AG04449 (cell line): Measurements from ENCODE around the gene OSBPL3.

Experiments used
- CTCF ChIA-PET: fragments of 350-600 bp; formaldehyde crosslinking; extraction: SDS; loops from one replicate; lab custom pipeline; 2021; ENCODE audit warnings: antibody characterized with exemption; lab: Yijun Ruan, JAX
- POLR2A ChIA-PET: fragments of 400-600, 350-600 bp; formaldehyde crosslinking; extraction: SDS; loops from one replicate; lab custom pipeline; 2020; ENCODE audit warnings: antibody characterized with exemption, inconsistent platforms; lab: Yijun Ruan, JAX
- DNase-seq: peaks from one replicate; pipeline ENCODE4 v3.0.0-alpha.2; 2010; ENCODE audit warnings: low read depth, low spot score
- H3K4me3 ChIP-seq: 2 replicates; pipeline ENCODE4 v1.5.1; 2011; ENCODE audit warnings: low read depth, mild to moderate bottlenecking, control low read depth, low read length
- TF ChIP-seq, protein P1 (sequence below): IDR thresholded peaks from one replicate; pipeline ENCODE4 v1.5.1; 2011; ENCODE audit warnings: mild to moderate bottlenecking, moderate library complexity, low read length, control low read depth, inconsistent platforms; ENCODE audit not compliant: insufficient read depth; ENCODE audit errors: missing control alignments

Gene OSBPL3

GRCh38 chr7:24763303-24763901 is 216.6 kb downstream of the OSBPL3 start:
- TF ChIP-seq, protein P1, sequence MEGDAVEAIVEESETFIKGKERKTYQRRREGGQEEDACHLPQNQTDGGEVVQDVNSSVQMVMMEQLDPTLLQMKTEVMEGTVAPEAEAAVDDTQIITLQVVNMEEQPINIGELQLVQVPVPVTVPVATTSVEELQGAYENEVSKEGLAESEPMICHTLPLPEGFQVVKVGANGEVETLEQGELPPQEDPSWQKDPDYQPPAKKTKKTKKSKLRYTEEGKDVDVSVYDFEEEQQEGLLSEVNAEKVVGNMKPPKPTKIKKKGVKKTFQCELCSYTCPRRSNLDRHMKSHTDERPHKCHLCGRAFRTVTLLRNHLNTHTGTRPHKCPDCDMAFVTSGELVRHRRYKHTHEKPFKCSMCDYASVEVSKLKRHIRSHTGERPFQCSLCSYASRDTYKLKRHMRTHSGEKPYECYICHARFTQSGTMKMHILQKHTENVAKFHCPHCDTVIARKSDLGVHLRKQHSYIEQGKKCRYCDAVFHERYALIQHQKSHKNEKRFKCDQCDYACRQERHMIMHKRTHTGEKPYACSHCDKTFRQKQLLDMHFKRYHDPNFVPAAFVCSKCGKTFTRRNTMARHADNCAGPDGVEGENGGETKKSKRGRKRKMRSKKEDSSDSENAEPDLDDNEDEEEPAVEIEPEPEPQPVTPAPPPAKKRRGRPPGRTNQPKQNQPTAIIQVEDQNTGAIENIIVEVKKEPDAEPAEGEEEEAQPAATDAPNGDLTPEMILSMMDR, result no peak
- DNase-seq, result no peak
- ChIA-PET CTCF (interaction anchor here (1.2 to 1.6 kb wide), 4 partner anchors 14 to 335 kb away, joined by 3 to 6 read pairs (median 4); no protein-coding TSS in a partner anchor), POLR2A (no interaction called here)
- no peak overlapping the region for H3K4me3 ChIP-seq

- TF ChIP-seq, protein P1, result no peak
- DNase-seq, result no peak
- no peak overlapping the region for H3K4me3 ChIP-seq
- ChIA-PET POLR2A (no interaction called here), CTCF (no interaction called here)
Observed at GRCh38 chr7:24762771-24763170, 217.2 kb downstream of the OSBPL3 start.

GRCh38 chr7:24760968-24761367 is 219.0 kb downstream of the OSBPL3 start:
- H3K4me3 ChIP-seq, result no peak overlapping the region
- ChIA-PET CTCF (interaction anchor here (1.5 kb wide), 3 partner anchors 9 to 333 kb away, joined by 3 to 6 read pairs (median 6); no protein-coding TSS in a partner anchor), POLR2A (interaction anchor here (0.6 kb wide), 1 partner anchor 10 kb away, joined by 3 read pairs; no protein-coding TSS in a partner anchor)
- no peak for DNase-seq
- TF ChIP-seq, protein P1, result no peak

DNA sequence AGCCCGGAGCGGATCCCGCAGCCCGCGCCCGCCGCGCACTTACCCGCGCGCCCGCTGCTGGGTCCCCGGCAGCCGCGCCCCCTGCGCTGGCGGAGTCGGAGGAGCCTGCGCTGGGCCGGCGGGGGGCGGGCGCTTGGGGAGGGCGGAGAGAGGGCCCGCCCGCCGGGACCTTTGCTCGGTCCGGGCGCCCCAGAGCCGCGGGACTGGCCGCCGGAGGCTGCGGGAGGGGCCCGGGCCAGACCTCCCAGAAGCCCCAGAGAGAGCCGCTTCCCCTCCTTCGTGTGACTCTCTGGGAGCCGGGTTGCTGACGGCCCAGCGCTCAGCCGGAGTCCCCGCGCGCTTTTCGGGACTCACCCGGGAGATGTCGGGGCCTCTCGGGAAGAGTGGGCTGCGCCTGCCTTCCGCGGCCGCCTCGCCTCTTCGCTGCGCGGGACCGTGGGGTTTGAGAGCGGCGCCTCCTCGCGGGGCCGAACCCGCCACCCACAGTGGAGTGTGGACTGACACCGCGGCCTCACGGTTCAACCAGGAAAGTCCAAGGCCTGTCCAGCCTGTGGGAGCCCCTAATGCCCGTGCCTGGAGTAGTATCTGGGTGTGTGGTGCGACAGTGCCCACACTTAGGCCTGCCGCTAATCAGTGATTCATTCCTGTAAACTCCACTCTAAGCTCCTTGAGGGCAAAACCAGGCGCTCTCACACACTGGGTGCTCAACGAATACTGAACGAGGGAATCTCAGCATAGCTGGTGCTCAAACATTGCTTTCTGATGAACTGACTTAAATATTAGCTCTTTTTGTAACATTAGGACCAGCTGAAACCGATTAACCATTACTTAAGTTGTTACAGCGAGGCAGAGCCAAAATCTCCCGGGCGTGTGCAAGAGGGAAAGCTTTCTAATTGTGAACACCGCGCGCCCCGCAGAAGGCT is 222.4 kb downstream of the OSBPL3 start, which contains the start of gene GSDME:
Gene GSDME (minus strand): TSS at position 112 of the 923 bp plus-strand sequence. CDS start 7,690 bp downstream, outside the sequence.
- ChIA-PET CTCF (interaction anchor here (0.7 to 2.8 kb wide), 7 partner anchors 12 to 341 kb away, joined by 3 to 13 read pairs (median 6); no protein-coding TSS in a partner anchor), POLR2A (interaction anchor here (0.6 to 1.7 kb wide), 4 partner anchors 19 to 368 kb away, joined by 3 to 5 read pairs (median 4); partner anchors contain the start of gene CYCS)
- no peak for DNase-seq
- TF ChIP-seq, protein P1, result peak; percentile 2
- H3K4me3 ChIP-seq, result peak within 1 kb of the TSS; percentile 69

GRCh38 chr7:24756545-24757352 is 223.2 kb downstream of the OSBPL3 start:
- ChIA-PET CTCF (interaction anchor here (1.0 to 3.3 kb wide), 5 partner anchors 15 to 342 kb away, joined by 3 to 13 read pairs (median 11); no protein-coding TSS in a partner anchor), POLR2A (interaction anchor here (1.0 to 1.7 kb wide), 3 partner anchors 15 to 368 kb away, joined by 3 to 5 read pairs (median 4); partner anchors contain the start of gene CYCS)
- H3K4me3 ChIP-seq, result peak overlapping the region; percentile 69
- TF ChIP-seq, protein P1, result no peak
- DNase-seq, result no peak
